Measurements from ENCODE around the gene ZNF462. TPM values are rescaled to one million over a fixed set of nuclear protein-coding genes. Genes with fewer than 3 reads are reported as not detected.
A peak's percentile ranks its signal among the peaks of the same experiment; 100 is the strongest.

The ZNF462 gene
- total RNA-seq, 1 donor from 2014 or later = 103 TPM

DNA sequence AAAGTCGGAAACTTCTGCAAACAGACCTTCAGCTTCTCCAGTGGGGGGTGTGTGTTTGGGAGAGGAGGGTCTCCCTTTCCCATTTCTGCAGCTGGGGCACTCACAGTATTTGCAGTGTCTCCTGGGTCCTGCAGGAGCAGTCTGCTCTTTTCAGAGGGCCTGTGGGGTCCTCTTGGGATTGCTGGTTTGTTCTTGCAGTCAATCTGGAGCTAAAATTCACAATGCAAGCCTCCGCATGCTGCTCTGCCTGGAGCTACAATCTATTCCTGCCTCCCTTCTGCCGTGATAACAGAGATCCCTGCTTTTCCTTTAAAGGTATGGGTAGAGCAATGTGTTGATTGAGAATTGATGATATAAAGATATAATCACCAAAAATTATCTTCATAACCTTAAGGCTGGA, 43.2 kb downstream of the ZNF462 start:
- Mint-ChIP-seq H3K36me3 (ENCODE audit: insufficient read depth) (peaks cover 59% of the 10 kb centered on the region), H3K27ac (no peak overlapping the region), H3K9me3 (ENCODE audit: low read depth) (peaks cover 55% of the 10 kb centered on the region)

DNA sequence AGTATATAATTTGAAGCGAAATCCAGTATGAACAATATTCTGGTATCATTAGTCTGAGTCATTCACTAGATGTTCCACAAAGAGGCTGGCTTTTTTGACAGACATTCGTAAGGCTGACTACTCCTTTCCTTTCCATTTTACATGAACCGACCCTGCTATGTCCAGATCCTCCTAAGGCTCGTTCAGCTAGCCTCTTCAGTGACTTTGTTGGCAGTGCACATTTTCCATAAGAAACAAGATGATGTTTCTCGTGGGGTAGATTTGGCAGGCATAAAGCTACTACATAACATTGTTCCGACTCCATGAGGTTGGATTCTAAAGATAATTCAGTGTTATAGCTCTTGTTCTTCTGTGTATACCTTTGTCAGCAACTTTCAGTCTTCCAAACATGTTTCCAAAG, 49.0 kb downstream of the ZNF462 start:
- H3K4me3 Mint-ChIP-seq (ENCODE audit: low read depth) = no peak overlapping the region
- no peak for DNase-seq (ENCODE audit: low spot score, unreplicated experiment)
- H3K36me3 Mint-ChIP-seq (ENCODE audit: insufficient read depth) = peaks cover 18% of the 10 kb centered on the region
- H3K4me1 Mint-ChIP-seq (ENCODE audit: low read depth) = peaks cover 11% of the 10 kb centered on the region
- no peaks in the 10 kb centered on the region for H3K27me3 Mint-ChIP-seq
- H3K27ac Mint-ChIP-seq = no peak overlapping the region
- peaks cover 5% of the 10 kb centered on the region for H3K9me3 Mint-ChIP-seq (ENCODE audit: low read depth)
- TF ChIP-seq, protein P1, sequence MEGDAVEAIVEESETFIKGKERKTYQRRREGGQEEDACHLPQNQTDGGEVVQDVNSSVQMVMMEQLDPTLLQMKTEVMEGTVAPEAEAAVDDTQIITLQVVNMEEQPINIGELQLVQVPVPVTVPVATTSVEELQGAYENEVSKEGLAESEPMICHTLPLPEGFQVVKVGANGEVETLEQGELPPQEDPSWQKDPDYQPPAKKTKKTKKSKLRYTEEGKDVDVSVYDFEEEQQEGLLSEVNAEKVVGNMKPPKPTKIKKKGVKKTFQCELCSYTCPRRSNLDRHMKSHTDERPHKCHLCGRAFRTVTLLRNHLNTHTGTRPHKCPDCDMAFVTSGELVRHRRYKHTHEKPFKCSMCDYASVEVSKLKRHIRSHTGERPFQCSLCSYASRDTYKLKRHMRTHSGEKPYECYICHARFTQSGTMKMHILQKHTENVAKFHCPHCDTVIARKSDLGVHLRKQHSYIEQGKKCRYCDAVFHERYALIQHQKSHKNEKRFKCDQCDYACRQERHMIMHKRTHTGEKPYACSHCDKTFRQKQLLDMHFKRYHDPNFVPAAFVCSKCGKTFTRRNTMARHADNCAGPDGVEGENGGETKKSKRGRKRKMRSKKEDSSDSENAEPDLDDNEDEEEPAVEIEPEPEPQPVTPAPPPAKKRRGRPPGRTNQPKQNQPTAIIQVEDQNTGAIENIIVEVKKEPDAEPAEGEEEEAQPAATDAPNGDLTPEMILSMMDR (IDR thresholded peaks at IDR 0.05; ENCODE audit: unreplicated experiment) = no peak

More for the DNA sequence above, 43.2 kb downstream of the ZNF462 start:
- no peak for DNase-seq (ENCODE audit: low spot score, unreplicated experiment)
- no peak overlapping the region for H3K4me3 Mint-ChIP-seq (ENCODE audit: low read depth)
- no peaks in the 10 kb centered on the region for H3K4me1 Mint-ChIP-seq (ENCODE audit: low read depth)
- TF ChIP-seq, protein P1 (IDR thresholded peaks at IDR 0.05; ENCODE audit: unreplicated experiment) = no peak
- H3K27me3 Mint-ChIP-seq = no peaks in the 10 kb centered on the region

DNA sequence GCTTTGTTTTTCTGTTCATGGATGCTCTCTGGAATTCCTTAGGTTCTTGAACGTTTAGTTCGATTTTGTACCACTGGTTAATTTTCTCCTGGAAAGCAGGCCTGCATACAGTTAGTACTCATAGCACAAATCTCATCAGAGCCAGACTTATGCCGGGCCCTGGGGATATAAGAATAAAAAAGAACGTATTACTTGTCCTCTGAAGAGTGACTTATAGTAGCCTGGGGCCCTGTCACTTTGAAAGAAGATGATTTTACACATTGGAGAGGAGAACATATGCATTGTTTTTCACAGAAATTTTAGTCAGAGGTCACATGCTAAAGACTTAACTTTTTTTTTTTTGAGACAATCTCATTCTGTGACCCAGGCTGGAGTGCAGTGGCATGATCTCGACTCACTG, 50.3 kb downstream of the ZNF462 start:
- Mint-ChIP-seq H3K9me3 (ENCODE audit: low read depth) (peaks cover 6% of the 10 kb centered on the region), H3K4me1 (ENCODE audit: low read depth) (peaks cover 13% of the 10 kb centered on the region), H3K36me3 (ENCODE audit: insufficient read depth) (peaks cover 19% of the 10 kb centered on the region), H3K27ac (no peak overlapping the region), H3K27me3 (no peaks in the 10 kb centered on the region), H3K4me3 (ENCODE audit: low read depth) (no peak overlapping the region)
- no peak for DNase-seq (ENCODE audit: low spot score, unreplicated experiment)
- TF ChIP-seq, protein P1 (IDR thresholded peaks at IDR 0.05; ENCODE audit: unreplicated experiment) = no peak

DNA sequence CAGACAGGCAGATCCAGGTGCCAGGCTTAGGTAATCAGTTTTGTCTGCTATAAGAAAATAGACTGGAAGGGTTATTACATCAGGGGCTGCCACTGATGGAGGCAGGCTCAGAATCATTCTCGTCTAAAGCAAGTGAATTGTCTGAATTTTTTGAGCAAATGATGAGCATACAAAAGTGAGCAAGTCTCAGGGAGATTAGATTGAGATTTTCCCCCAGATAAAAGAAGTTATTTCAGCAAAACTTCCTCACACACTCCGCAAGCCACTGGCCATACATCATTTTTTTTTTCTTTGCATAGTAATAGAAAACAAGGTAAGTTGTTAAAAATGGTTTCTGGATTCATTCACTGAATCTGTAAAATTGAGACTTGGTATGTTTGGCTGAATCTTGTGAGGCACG, 52.9 kb downstream of the ZNF462 start:
- Mint-ChIP-seq H3K27me3 (no peaks in the 10 kb centered on the region), H3K36me3 (ENCODE audit: insufficient read depth) (peaks cover 31% of the 10 kb centered on the region), H3K4me1 (ENCODE audit: low read depth) (peaks cover 30% of the 10 kb centered on the region), H3K9me3 (ENCODE audit: low read depth) (peaks cover 9% of the 10 kb centered on the region), H3K4me3 (ENCODE audit: low read depth) (no peak overlapping the region), H3K27ac (no peak overlapping the region)
- TF ChIP-seq, protein P1 (IDR thresholded peaks at IDR 0.05; ENCODE audit: unreplicated experiment) = no peak
- DNase-seq (ENCODE audit: low spot score, unreplicated experiment) = no peak

DNA sequence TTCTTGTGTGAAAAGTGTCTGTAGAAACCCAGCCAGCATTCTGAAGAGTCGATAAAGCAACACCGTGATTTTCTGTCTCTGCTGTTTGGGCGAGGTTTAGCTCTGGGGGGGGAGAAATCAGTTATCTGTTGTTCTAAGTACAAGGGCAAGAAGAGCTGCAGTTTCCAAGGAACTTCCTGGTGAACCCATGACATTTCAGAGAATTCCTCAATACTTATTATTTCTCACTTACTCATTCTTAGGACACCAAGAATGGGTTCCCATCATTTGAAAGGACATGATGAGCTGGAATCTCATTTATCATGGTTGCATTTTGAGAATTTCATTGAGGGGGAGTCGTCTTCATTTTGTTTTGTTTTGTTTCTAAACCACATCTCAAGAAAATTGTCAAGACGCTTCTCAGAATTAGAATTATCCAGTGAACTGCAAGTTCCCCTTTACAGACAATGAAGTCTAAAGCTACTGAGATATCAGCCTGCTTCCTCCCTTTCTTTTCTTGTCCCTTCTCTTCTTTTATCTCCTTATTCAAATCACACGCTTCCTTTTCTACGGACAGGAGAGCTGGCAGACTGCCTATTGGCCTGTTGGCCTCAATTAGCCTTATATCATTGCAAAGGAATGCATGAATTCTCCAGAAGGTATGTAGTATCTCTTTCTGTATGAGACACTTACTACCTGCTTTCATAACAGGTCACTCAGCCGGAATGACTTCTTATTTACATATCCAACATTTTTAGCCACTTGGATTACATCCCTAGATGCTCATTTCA, 53.7 kb downstream of the ZNF462 start:
- H3K9me3 Mint-ChIP-seq (ENCODE audit: low read depth) = peaks cover 9% of the 10 kb centered on the region
- H3K4me3 Mint-ChIP-seq (ENCODE audit: low read depth) = no peak overlapping the region
- TF ChIP-seq, protein P1 (IDR thresholded peaks at IDR 0.05; ENCODE audit: unreplicated experiment) = no peak
- peaks cover 38% of the 10 kb centered on the region for H3K4me1 Mint-ChIP-seq (ENCODE audit: low read depth)
- peak overlapping the region; percentile 70 for H3K27ac Mint-ChIP-seq
- H3K27me3 Mint-ChIP-seq = no peaks in the 10 kb centered on the region
- H3K36me3 Mint-ChIP-seq (ENCODE audit: insufficient read depth) = peaks cover 31% of the 10 kb centered on the region
- DNase-seq (ENCODE audit: low spot score, unreplicated experiment) = no peak

Measured in progenitor cell of endocrine pancreas (in vitro differentiated cells).